HCT116 (cell line): ENCODE measurements around the gene SH3TC2. TPM values are rescaled to one million over a fixed set of nuclear protein-coding genes. Genes with fewer than 3 reads are reported as not detected.

Source experiments
- ATAC-seq: fragments of 200-7000 bp; cut with Tn5 transposase; 2 replicates; pipeline ENCODE4 v1.9.1; 2020; ENCODE audit warnings: mild to moderate bottlenecking, moderate library complexity
- BruUV-seq: library from RNA; stranded (reverse); fragments of 400-500 nt; replicated peaks from 2 replicates; lab custom pipeline; 2021; lab: Mats Ljungman, UMichigan
- CTCF ChIA-PET: fragments of 300-600 bp; sonication (Branson Sonifier 250); formaldehyde crosslinking; loops from one replicate; lab custom pipeline; 2021; ENCODE audit warnings: antibody characterized with exemption; lab: Charles Lee
- POLR2A ChIA-PET: fragments of 300-600, 350-600 bp; sonication (Branson Sonifier 250); formaldehyde crosslinking; loops from one replicate; lab custom pipeline; 2021; ENCODE audit warnings: antibody characterized with exemption; lab: Charles Lee
- RAD21 ChIA-PET, 2 experiments: fragments of 300-600 bp; sonication (Branson Sonifier 250); formaldehyde crosslinking; loops; one replicate each; lab custom pipeline; 2023; ENCODE audit warnings: low total read pairs in 2 of 2; ENCODE audit not compliant: uncharacterized antibody in 2 of 2, unreplicated experiment in 2 of 2, low non-redundant PET in 1 of 2; lab: Charles Lee
- DNase-seq: peaks from one replicate; pipeline ENCODE4 v3.0.0-alpha.2; 2010; ENCODE audit warnings: low read depth, low spot score
- H2AFZ ChIP-seq: fragments of 200-600 bp; shearing (Covaris generic), sonication (generic); 2 replicates; pipeline ENCODE4 v1.6.1; 2017; ENCODE audit warnings: low read depth, mixed run types, mixed read lengths, antibody characterized with exemption, low read length; ENCODE audit not compliant: poor library complexity, severe bottlenecking
- H3K27ac ChIP-seq: 2 replicates; pipeline ENCODE4 v1.5.1; 2012; ENCODE audit warnings: low read depth, low read length
- H3K27me3 ChIP-seq: fragments of 200-600 bp; sonication (generic); 2 replicates; pipeline ENCODE4 v1.6.1; 2016; ENCODE audit warnings: mixed run types, low read length, mixed read lengths; ENCODE audit not compliant: insufficient read depth
- H3K36me3 ChIP-seq, 2 experiments: fragments of 200-500 bp in 1 of 2; fragments of 200-600 bp in 1 of 2; sonication (Bioruptor generic) in 1 of 2; sonication (generic) in 1 of 2; 2 replicates each; pipeline versions ENCODE4 v1.5.1 to v1.6.1; 2014 to 2016; ENCODE audit warnings: low read length in 2 of 2, inconsistent platforms in 1 of 2, mixed read lengths in 1 of 2, mixed run types in 1 of 2; ENCODE audit not compliant: insufficient read depth in 2 of 2, control insufficient read depth in 1 of 2
- H3K4me1 ChIP-seq, 2 experiments: fragments of 200-600 bp in 1 of 2; sonication (generic) in 1 of 2; 2 replicates each; pipeline versions ENCODE4 v1.5.1 to v1.6.1; 2012 to 2017; ENCODE audit warnings: low read length in 2 of 2, inconsistent platforms in 1 of 2, mild to moderate bottlenecking in 1 of 2, mixed read lengths in 1 of 2, mixed run types in 1 of 2, moderate library complexity in 1 of 2; ENCODE audit not compliant: insufficient read depth in 2 of 2, control insufficient read depth in 1 of 2
- H3K4me2 ChIP-seq: fragments of 200-600 bp; sonication (generic); 2 replicates; pipeline ENCODE4 v1.6.1; 2017; ENCODE audit warnings: mixed run types, low read length, mixed read lengths
- H3K4me3 ChIP-seq, 2 experiments: fragments of 200-600 bp in 1 of 2; sonication (generic) in 1 of 2; replicated peaks in 1 of 2; 2 replicates each; pipeline ENCODE4 v1.5.1; 2011 to 2016; ENCODE audit warnings: low read length in 2 of 2, control low read depth in 1 of 2, low read depth in 1 of 2, mild to moderate bottlenecking in 1 of 2, mixed read lengths in 1 of 2, mixed run types in 1 of 2
- H3K79me2 ChIP-seq: fragments of 200-600 bp; sonication (generic); 2 replicates; pipeline ENCODE4 v1.6.1; 2017; ENCODE audit warnings: mild to moderate bottlenecking, mixed run types, low read length, moderate library complexity, mixed read lengths; ENCODE audit not compliant: insufficient read depth
- H3K9ac ChIP-seq: fragments of 200-600 bp; sonication (generic); 2 replicates; pipeline ENCODE4 v1.6.1; 2016; ENCODE audit warnings: low read length, mixed read lengths
- H3K9me2 ChIP-seq: fragments of 200-600 bp; sonication (generic), shearing (Covaris generic); 2 replicates; pipeline ENCODE4 v1.6.1; 2017; ENCODE audit warnings: mixed run types, mild to moderate bottlenecking, moderate library complexity; ENCODE audit not compliant: insufficient read depth
- H3K9me3 ChIP-seq, 2 experiments: fragments of 200-500 bp in 1 of 2; fragments of 200-600 bp in 1 of 2; sonication (Bioruptor generic) in 1 of 2; sonication (generic) in 1 of 2; 2 replicates each; pipeline ENCODE4 v1.6.1; 2014 to 2017; ENCODE audit warnings: low read length in 2 of 2, mixed read lengths in 2 of 2, inconsistent platforms in 1 of 2, low read depth in 1 of 2, mild to moderate bottlenecking in 1 of 2, mixed run types in 1 of 2, moderate library complexity in 1 of 2; ENCODE audit not compliant: control insufficient read depth in 1 of 2, insufficient read depth in 1 of 2
- H4K20me1 ChIP-seq: fragments of 200-600 bp; sonication (generic), shearing (Covaris generic); 2 replicates; pipeline ENCODE4 v1.6.1; 2017; ENCODE audit warnings: mixed run types, mild to moderate bottlenecking, moderate library complexity; ENCODE audit not compliant: insufficient read depth
- EGR1 ChIP-seq: IDR thresholded peaks from 2 replicates; pipeline ENCODE4 v1.6.1; 2012; ENCODE audit warnings: low read depth
- ELF1 ChIP-seq: IDR thresholded peaks from 2 replicates; pipeline ENCODE4 v1.6.1; 2012; ENCODE audit warnings: low read depth, borderline replicate concordance
- FOSL1 ChIP-seq: IDR thresholded peaks from 2 replicates; pipeline ENCODE4 v1.6.1; 2012; ENCODE audit warnings: low read depth
- YY1 ChIP-seq: IDR thresholded peaks from 2 replicates; pipeline ENCODE4 v1.6.1; 2011; ENCODE audit warnings: low read length, low read depth, moderate library complexity, mild to moderate bottlenecking; ENCODE audit not compliant: insufficient replicate concordance; ENCODE audit errors: extremely low read depth
- ZNF274 ChIP-seq: fragments of 200-500 bp; sonication (Bioruptor generic); IDR thresholded peaks from 2 replicates; pipeline ENCODE4 v1.6.1; 2014; ENCODE audit warnings: mild to moderate bottlenecking, low read depth, low read length, inconsistent platforms
- intact Hi-C: fragments of 100-400 bp; cut with micrococcal nuclease; formaldehyde crosslinking; loops from 2 replicates; pipeline ENCODE4 v1.10.0; 2022
- total RNA-seq: library from RNA; stranded (reverse); gene quantifications from one replicate; pipeline ENCODE4 v1.2.1, GENCODE V29; 2021; ENCODE audit not compliant: unreplicated experiment
- TF ChIP-seq, protein P1 (sequence below): IDR thresholded peaks from 2 replicates; pipeline ENCODE4 v1.6.1; 2012

The SH3TC2 gene
- total RNA-seq, 1 experiment from 2014 or later: 12.8 TPM

DNA sequence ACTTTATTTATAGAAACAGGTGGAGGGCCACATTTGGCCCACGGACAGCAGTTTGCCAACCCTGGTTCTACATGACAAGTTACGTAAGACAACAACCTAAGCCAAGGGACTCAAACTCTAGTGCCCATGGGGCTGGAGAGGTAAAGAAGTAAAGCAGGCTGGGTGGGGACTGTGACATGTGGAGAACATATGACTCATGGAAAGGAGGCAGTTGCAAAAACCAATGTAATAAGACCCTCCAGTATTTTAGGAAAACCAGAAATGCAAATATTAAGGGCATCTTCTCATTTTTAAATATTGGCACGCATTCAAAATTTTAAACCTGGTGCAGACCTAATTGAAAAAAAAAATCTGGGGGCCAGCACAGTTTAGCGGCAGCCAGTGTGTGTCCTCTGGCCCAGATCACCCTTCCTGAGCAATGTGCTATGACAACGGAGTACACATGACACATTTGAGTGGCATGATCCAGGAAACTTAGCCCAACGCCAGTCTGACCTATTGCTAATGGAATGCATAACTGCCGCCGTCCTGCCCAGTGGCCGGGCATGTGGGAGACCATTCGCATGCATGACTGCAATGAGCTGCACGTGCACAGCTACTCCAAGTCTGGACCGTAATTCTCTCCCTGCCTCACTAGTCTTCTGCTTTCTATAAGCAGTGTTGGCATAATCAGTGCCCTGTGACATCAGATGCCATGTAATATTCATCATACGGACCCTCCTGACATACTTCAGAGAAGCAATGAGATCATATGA lies 97.2 kb downstream of the SH3TC2 start (continued):
- TF ChIP-seq, protein P1, sequence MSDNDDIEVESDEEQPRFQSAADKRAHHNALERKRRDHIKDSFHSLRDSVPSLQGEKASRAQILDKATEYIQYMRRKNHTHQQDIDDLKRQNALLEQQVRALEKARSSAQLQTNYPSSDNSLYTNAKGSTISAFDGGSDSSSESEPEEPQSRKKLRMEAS: peak; percentile 99
- TF ChIP-seq YY1 (peak; percentile 28), ELF1 (no peak), ZNF274 (no peak), EGR1 (no peak)

DNA sequence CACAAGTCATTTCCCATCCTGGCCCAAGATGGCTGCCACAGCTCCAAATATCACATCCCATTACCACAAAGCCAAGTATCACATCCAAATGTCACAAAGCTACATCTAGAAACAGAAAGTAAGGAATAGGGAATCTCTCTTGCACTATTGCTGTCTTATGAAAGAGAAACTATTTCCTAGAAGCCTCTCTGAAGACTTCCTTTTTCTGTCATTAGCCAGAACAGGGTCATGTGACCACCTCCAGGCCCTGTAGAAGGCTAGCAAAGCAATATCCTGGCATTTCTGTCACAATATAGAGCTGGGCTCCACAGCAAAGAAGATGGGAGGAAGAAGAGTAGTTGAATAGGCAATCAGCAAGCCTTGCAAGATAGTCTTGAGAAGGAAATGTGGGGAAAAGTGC lies 99.2 kb downstream of the SH3TC2 start:
- peak; percentile 57 for TF ChIP-seq YY1
- TF ChIP-seq FOSL1: no peak
- Histone ChIP-seq H3K4me3 (no peak overlapping the region), H2AFZ (peak overlapping the region; percentile 96), H3K36me3 (no peaks in the 10 kb centered on the region), H4K20me1 (no peaks in the 10 kb centered on the region), H3K9me2 (no peaks in the 10 kb centered on the region; the same call in 1 of the 2 replicates), H3K9ac (no peak overlapping the region), H3K27me3 (no peaks in the 10 kb centered on the region), H3K79me2 (no peaks in the 10 kb centered on the region), H3K27ac (no peak overlapping the region), H3K4me1 (peaks cover 16 to 34% of the 10 kb centered on the region in 2 experiments), H3K9me3 (no peaks in the 10 kb centered on the region), H3K4me2 (no peak overlapping the region)
- intact Hi-C loops: no loop called here
- ChIA-PET POLR2A (no interaction called here), CTCF (interaction anchor here (0.9 kb wide), 1 partner anchor 9 kb away, joined by 3 read pairs; no protein-coding TSS in a partner anchor), RAD21 (no interaction called here)
- DNase-seq: no peak
- no TSS peak for BruUV-seq
- ATAC-seq: no peak
